ENCODE measurements around the gene VMO1.

VMO1 gene

DNA sequence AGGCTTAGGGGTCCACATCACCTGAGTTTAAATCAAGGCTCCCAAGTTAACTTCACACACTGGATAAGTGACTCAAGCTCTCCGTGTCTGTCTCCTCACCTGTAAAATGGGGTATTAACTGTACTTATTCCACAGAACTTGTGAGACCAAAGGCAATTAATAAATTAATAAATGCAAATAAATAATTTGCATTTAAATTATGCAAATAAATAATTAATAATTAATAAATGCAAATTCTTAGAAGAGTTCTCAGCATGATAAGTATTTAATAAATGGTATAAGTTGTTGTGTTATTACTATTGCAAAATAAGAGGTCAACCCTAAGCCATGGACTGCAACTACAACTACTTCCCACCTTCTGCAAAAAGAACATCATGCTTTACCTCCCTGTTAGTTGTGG, 32.8 kb downstream of the VMO1 start:
- no peak for DNase-seq (ENCODE audit: low spot score)

- DNase-seq (ENCODE audit: low spot score) = no peak
These were observed 34.2 kb downstream of the VMO1 start for GRCh38 chr17:4751932-4752331.

DNA sequence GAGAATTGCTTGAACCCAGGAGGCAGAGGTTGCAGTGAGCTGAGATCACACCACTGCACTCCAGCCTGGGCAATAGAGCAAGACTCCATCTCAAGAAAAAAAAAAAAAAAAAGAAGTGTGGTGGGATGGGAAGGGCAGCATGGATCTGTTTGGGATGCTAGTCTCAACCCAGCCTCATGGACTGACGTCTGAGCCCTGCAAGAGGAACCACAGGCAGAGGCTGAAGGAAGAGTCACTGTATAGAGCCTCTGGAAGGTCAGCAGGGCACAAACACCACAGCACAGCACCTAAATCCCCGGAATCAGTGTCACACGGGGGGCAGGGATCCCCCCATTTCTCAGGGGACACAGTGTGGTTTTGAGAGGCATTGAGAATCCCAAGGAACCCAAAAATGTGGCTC, 35.6 kb downstream of the VMO1 start:
- DNase-seq (ENCODE audit: low spot score) = no peak

GRCh38 chr17:4748686-4749085, 37.5 kb downstream of the VMO1 start:
- no peak for DNase-seq (ENCODE audit: low spot score)

DNA sequence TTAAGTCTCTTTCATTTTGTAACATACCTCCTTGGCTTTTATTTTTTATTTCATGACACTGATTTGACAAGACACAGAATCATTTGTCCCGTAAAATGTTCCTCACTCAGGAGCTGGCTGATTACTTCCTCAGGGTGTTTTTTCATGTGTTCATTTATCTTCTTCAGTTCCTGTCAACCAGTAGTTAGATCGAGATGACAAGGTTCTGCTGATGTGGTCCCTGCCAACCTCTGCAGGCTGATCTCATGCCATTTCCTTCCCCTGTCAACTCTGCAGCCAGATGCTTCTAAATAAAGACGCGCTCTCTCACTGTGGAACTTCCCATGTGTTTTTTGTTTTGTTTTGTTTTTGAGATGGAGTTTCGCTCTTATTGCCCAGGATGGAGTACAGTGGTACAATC, 38.3 kb downstream of the VMO1 start:
- peak; percentile 71 for DNase-seq (ENCODE audit: low spot score)

GRCh38 chr17:4744999-4745969, 40.9 kb downstream of the VMO1 start:
- no peak for DNase-seq (ENCODE audit: low spot score)

DNA sequence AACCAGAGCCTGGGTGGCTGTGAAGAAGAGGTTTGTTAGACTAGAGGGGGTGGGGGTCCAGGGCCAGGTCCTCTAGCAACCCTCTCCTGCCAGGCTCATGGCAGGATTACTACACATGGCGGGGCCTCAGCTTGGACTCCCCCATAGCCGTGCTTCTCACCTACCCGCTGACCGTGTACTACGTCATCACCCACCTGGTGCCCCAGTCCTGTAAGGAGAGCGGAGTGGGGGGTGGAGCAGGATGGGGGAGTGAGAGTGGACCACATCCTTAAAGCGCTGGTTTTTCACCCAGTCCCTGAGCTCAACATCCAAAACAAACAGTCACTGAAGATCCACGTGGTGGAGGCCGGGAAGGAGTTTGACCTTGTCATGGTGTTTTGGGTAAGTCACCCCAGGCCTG, 42.3 kb downstream of the VMO1 start:
- DNase-seq (ENCODE audit: low spot score) = no peak

GRCh38 chr17:4743216-4743615, 42.9 kb downstream of the VMO1 start:
- no peak for DNase-seq (ENCODE audit: low spot score)

- no peak for DNase-seq (ENCODE audit: low spot score)
These were observed 43.5 kb downstream of the VMO1 start for GRCh38 chr17:4742629-4743028.

- no peak for DNase-seq (ENCODE audit: low spot score)
These were observed 44.0 kb downstream of the VMO1 start for GRCh38 chr17:4742133-4742532.

DNA sequence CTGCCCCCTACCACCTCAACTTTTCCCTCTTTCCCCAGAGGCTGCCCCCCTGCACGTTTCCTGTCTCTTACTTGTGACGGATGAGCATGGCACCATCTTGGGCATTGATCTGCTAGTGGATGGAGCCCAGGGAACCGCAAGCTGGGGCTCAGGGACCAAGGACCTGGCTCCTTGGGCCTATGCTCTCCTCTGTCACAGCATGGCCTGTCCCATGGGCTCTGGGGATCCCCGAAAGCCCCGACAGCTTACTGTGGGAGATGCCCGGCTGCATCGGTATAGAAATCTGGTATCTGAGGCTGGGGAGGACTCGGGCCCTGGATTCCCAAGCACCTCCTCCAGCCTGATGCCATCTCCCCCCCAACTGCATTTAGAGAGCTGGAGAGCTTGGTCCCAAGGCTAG, 44.6 kb downstream of the VMO1 start:
- no peak for DNase-seq (ENCODE audit: low spot score)

DNA sequence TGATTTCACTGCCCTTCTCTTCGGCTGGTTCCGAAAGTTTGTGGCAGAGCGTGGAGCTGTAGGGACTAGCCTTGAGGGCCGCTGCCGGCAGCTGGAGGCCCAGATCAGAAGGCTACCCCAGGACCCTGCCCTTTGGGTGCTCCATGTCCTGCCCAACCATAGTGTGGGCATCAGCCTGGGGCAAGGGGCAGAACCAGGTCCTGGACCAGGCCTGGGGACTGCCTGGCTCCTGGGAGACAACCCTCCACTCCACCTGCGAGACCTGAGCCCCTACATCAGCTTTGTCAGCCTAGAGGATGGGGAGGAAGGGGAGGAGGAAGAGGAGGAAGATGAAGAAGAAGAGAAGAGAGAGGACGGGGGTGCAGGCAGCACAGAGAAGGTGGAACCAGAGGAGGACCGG, 45.6 kb downstream of the VMO1 start:
- DNase-seq (ENCODE audit: low spot score) = no peak

DNA sequence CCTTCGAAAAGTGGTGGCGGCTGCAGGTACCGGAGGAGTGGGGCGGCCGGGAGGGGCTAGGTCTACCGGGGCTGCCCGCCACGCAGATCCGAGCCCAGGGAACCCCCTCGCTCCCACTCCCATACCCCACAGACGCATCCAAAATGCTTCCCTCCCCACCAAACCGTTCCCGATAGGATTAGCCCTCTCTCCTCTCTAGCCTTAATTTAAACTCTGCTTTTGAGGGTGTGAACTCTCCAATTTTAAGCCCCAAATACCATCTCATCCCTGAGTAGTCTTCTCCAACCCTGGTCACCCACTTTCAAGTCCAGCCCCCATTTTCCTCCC, 46.2 kb downstream of the VMO1 start:
- no peak for DNase-seq (ENCODE audit: low spot score)

- no peak for DNase-seq (ENCODE audit: low spot score)
These were observed 46.8 kb downstream of the VMO1 start, which contains the start of the genes CXCL16 and ZMYND15 for GRCh38 chr17:4739122-4740024. Gene CXCL16 (minus strand): TSS chr17:4739928. CDS start chr17:4739339, 589 bp downstream. Gene ZMYND15 (plus strand): TSS chr17:4739833. CDS start chr17:4740549, 716 bp downstream.

GRCh38 chr17:4738136-4739121, 47.7 kb downstream of the VMO1 start:
- DNase-seq (ENCODE audit: low spot score) = no peak

DNA sequence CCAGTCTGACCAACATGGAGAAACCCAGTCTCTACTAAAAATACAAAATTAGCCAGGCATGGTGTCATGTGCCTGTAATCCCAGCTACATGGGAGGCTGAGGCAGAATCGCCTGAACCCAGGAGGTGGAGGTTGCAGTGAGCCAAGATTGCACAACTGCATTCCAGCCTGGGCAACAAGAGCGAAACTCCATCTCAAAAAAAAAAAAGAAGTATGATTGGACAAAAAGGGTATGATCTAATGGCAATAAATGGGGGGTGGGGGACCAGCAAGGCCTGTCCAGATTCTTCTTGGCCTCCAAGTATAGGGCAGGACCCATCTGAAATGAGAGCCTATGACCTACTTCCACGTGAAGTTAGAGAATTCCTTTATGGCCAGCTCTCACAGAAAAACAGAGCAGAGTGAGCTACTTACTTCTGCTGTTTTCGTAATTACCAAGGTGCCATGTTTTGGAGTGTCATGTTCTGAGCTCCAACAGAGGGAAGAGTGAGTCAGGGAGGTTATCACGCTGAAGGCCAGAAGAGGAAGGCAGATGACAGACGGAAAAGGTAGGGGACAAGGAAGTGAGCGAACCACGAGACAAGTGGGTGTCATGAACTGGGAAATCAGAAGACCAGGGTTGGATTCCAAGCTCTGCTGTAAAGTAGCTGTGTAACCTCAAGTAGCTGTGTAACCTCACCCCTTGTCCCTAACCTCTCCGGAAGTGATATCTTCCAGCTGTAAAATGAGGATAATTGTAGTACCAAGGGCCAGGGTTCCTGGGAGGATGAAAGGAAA, 50.1 kb downstream of the VMO1 start:
- DNase-seq (ENCODE audit: low spot score) = peak; percentile 76

Data from Ammon's horn (tissue), 1 donor.